NT2/D1 (cell line): ENCODE results near the gene DTNB.

Source experiments
- SUZ12 ChIP-seq: IDR thresholded peaks from 2 replicates; pipeline ENCODE4 v1.6.1; 2011; ENCODE audit not compliant: insufficient read length, insufficient read depth; ENCODE audit errors: extremely low read depth
- YY1 ChIP-seq: IDR thresholded peaks from 2 replicates; pipeline ENCODE4 v1.6.1; 2011; ENCODE audit not compliant: insufficient read length, insufficient read depth
- ZNF274 ChIP-seq: IDR thresholded peaks from 2 replicates; pipeline ENCODE4 v1.6.1; 2011; ENCODE audit warnings: mild to moderate bottlenecking, low read depth, low read length

- TF ChIP-seq ZNF274 (no peak), YY1 (no peak), SUZ12 (no peak)
These were observed 183.2 kb downstream of the DTNB start for GRCh38 chr2:25490217-25490616.
